ENCODE results near the gene ZSWIM7.

DNA sequence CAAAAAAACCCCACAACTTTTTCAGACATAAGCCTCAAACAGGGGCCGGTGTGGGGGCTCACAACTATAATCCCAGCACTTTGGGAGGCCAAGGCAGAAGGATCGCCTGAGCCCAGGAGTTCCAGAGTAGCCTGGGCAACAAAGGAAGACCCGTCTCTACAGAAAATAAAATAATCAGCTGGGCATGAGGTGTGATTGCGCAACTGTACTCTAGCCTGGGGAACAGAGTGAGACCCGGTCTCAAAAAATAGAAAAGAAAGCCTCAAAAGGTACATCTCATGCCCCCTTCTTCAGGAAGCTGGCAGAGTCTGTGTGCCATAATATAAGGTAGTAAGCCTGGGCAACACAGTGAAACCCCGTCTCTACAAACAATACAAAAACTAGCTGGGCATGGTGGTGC, 3.2 kb downstream of the ZSWIM7 start:
- TF ChIP-seq CTCF (conservative IDR thresholded peaks at IDR 0.05): no peak
- no peak for TF ChIP-seq EZH2 (IDR thresholded peaks at IDR 0.05; ENCODE audit: low read depth)
